ENCODE data around the gene PLCG2. TPM values are rescaled to one million over a fixed set of nuclear protein-coding genes. Genes with fewer than 3 reads are reported as not detected.

Gene PLCG2
- 0.67 TPM for polyA plus RNA-seq (2012; ENCODE audit: insufficient read length, low read depth)

DNA sequence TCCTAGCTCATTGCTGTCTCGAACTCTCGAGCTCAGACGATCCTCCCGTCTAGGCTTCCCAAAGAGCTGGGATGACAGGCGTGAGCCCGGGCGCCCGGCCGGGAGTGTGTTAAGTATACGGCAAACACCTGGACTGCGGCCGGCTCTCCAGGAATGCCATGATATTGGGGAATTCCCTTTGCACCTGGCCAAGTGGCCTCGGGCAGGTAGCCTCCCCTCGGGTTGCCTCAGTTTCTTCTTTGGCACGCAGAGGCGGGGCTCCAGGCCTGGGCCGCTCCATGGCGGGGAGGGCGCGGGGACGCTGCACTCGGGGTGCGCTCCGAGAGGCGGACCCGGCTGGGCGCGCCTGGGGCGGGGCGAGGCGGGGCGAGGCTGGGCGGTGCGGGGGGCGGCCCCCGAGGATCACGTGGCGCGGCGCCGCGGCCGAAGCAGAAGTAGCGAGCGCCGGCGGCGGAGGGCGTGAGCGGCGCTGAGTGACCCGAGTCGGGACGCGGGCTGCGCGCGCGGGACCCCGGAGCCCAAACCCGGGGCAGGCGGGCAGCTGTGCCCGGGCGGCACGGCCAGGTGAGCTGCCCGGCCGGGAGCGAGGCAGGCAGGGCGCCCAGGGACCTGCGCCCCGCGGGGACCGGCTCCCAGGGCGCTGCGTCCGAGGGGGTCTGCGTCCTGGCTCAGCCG is at the start of gene PLCG2:
PLCG2 (plus strand) TSS at position 431 of the 675 bp plus-strand sequence. CDS start 6,699 bp downstream, outside the sequence.
- TF ChIP-seq POLR2AphosphoS5 (IDR thresholded peaks at IDR 0.05; ENCODE audit: low read depth, low read length) = no peak
- TF ChIP-seq FOXP2 (optimal IDR thresholded peaks at IDR 0.05; ENCODE audit: borderline replicate concordance, extremely low read depth, extremely low read length, insufficient read depth) = no peak
- TF ChIP-seq, protein P1, sequence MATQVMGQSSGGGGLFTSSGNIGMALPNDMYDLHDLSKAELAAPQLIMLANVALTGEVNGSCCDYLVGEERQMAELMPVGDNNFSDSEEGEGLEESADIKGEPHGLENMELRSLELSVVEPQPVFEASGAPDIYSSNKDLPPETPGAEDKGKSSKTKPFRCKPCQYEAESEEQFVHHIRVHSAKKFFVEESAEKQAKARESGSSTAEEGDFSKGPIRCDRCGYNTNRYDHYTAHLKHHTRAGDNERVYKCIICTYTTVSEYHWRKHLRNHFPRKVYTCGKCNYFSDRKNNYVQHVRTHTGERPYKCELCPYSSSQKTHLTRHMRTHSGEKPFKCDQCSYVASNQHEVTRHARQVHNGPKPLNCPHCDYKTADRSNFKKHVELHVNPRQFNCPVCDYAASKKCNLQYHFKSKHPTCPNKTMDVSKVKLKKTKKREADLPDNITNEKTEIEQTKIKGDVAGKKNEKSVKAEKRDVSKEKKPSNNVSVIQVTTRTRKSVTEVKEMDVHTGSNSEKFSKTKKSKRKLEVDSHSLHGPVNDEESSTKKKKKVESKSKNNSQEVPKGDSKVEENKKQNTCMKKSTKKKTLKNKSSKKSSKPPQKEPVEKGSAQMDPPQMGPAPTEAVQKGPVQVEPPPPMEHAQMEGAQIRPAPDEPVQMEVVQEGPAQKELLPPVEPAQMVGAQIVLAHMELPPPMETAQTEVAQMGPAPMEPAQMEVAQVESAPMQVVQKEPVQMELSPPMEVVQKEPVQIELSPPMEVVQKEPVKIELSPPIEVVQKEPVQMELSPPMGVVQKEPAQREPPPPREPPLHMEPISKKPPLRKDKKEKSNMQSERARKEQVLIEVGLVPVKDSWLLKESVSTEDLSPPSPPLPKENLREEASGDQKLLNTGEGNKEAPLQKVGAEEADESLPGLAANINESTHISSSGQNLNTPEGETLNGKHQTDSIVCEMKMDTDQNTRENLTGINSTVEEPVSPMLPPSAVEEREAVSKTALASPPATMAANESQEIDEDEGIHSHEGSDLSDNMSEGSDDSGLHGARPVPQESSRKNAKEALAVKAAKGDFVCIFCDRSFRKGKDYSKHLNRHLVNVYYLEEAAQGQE (IDR thresholded peaks at IDR 0.05; ENCODE audit: insufficient read depth in 1 of 2, low read depth in 2 of 2, low read length in 2 of 2) = no peak
- TF ChIP-seq TAF1 (IDR thresholded peaks at IDR 0.05; ENCODE audit: borderline replicate concordance, insufficient read depth, low read length) = no peak

DNA sequence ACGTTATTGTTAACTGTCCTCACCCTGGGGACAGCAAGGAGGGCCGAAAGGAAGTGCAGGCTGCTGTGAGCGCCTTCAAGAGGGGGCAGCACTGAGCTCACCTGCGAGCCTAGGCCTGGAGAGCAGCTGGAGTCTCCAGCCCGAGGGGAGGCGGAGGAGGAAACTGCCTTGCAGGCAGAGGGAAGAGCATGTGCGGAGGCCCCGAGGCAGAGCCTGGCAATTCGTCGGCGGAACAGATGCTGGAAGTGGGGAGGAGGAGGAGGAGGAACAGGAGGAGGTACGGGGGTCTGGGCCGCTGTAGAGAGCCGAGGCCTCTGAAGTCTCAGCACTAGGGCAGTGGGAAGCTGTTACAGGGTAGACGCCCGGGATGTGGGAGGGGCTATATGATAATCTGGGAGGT is 49.6 kb upstream of the PLCG2 start:
- TF ChIP-seq POLR2AphosphoS5 (IDR thresholded peaks at IDR 0.05; ENCODE audit: low read depth, low read length) (no peak), FOXP2 (optimal IDR thresholded peaks at IDR 0.05; ENCODE audit: borderline replicate concordance, extremely low read depth, extremely low read length, insufficient read depth) (no peak), SIN3A (IDR thresholded peaks at IDR 0.05; ENCODE audit: borderline replicate concordance, insufficient read depth, low read length) (no peak), TAF1 (IDR thresholded peaks at IDR 0.05; ENCODE audit: borderline replicate concordance, insufficient read depth, low read length) (no peak)
- TF ChIP-seq, protein P1 (IDR thresholded peaks at IDR 0.05; ENCODE audit: insufficient read depth in 1 of 2, low read depth in 2 of 2, low read length in 2 of 2) = no peak

DNA sequence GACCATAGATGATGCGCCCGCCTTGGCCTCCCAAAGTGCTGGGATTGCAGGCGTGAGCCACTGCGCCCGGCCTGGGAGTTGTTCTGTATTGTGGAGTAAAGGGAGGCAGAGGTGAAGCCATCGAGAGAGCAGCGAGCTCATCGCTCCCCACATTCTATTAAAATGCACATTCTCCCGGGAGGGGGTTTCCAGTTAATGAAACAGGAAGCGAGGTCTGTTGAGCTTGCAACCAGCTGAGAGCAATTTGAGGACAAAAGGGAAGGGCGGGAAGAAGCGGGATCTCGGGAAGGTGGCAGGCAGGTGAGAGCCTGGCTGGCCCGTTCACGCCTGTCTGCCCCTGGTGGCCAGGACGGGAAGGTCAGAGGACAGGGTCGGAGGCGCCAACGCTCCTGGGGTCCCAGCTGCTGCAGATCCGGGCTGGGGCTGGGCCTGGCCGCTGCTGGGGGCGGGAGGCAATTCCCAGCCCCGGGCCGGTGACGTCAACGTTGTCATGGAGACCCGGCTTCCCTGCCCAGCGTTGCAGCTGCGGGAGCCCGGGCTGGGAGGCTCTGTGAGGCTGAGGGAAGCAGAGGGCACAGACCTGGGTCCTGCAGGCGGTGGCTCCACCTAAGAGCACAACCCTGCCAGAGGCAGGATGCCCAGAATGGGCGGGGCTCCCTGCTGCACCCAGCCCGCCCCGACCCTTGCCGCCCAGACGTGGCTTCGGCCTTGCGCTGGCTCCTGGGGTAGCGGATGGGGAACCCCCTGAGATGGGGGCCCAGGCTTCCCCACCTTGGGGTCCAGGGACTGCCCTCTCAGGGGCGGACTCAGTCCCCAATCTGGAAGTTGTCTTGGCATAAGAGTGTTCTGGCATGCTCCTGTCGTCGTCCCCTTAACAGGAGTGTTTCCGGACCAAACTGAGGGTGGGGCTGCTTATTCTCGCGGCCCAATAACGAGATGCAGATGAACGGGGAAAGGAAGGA is 48.7 kb upstream of the PLCG2 start:
- peak; percentile 79 for TF ChIP-seq FOXP2 (optimal IDR thresholded peaks at IDR 0.05; ENCODE audit: borderline replicate concordance, extremely low read depth, extremely low read length, insufficient read depth)
- no peak for TF ChIP-seq TAF1 (IDR thresholded peaks at IDR 0.05; ENCODE audit: borderline replicate concordance, insufficient read depth, low read length)

DNA sequence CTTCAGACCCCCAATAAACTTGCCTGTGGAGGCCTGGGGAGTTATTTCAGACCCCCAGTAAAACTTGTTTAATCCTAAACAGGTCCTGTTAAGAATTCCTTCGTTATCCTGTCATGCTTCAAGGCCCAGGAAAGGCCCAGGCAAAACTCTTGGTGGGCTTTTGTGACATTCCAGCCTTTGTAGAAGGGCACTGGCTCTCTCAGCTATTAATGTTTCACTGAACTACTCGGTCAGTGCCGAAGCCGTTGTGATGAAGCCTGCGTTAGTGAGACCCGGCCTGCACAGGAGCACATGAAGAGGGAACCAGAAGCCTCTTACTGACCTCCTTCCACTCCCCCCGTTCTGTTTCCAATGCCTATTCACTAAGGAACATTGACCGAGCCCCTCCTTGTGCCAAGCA is 47.4 kb upstream of the PLCG2 start:
- no peak for TF ChIP-seq SIN3A (IDR thresholded peaks at IDR 0.05; ENCODE audit: borderline replicate concordance, insufficient read depth, low read length)
- TF ChIP-seq FOXP2 (optimal IDR thresholded peaks at IDR 0.05; ENCODE audit: borderline replicate concordance, extremely low read depth, extremely low read length, insufficient read depth) = no peak

DNA sequence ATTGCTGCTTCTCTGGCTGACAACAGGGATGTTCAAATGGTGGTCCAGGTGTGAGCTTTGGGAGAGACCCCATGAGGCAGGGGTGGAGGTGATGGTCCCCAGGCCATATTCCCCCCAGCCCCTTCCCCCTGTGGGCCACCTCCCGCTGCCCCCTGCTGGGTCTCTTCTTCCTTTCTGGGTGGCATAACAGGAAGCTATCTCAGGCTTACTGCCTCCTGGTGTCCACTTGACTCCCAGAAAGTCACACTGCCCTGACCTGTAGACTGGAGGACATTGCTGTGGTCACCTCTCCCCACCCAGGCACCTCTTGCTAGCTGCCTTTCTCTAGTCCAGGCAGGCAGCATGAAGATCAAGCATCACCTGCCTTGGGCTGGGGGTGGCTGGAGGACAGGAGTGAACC is 46.4 kb upstream of the PLCG2 start:
- no peak for TF ChIP-seq FOXP2 (optimal IDR thresholded peaks at IDR 0.05; ENCODE audit: borderline replicate concordance, extremely low read depth, extremely low read length, insufficient read depth)
- no peak for TF ChIP-seq SIN3A (IDR thresholded peaks at IDR 0.05; ENCODE audit: borderline replicate concordance, insufficient read depth, low read length)
- no peak for TF ChIP-seq POLR2AphosphoS5 (IDR thresholded peaks at IDR 0.05; ENCODE audit: low read depth, low read length)
- TF ChIP-seq, protein P1 (IDR thresholded peaks at IDR 0.05; ENCODE audit: insufficient read depth in 1 of 2, low read depth in 2 of 2, low read length in 2 of 2) = no peak
- no peak for TF ChIP-seq TAF1 (IDR thresholded peaks at IDR 0.05; ENCODE audit: borderline replicate concordance, insufficient read depth, low read length)

Measured in PFSK-1 (cell line).